GM12878 (cell line): ENCODE measurements around the gene C12orf56. TPM values are rescaled to one million over a fixed set of nuclear protein-coding genes. Genes with fewer than 3 reads are reported as not detected.

Experiments
- ATAC-seq: fragments of 200-7000 bp; cut with Tn5 transposase; 3 replicates; pipeline ENCODE4 v1.9.1; 2020; ENCODE audit warnings: mild to moderate bottlenecking, moderate library complexity
- BruUV-seq: library from RNA; stranded (reverse); fragments of 400-500 nt; replicated peaks from 2 replicates; lab custom pipeline; 2021; lab: Mats Ljungman, UMichigan
- CTCF ChIA-PET: fragments of 300-600 bp; sonication (Branson Sonifier 250); formaldehyde crosslinking; extraction: SDS; loops from one replicate; lab custom pipeline; 2021; ENCODE audit warnings: inconsistent platforms; lab: Yijun Ruan, JAX
- POLR2A ChIA-PET: fragments of 350-600 bp; formaldehyde crosslinking; extraction: SDS; loops from one replicate; lab custom pipeline; 2021; ENCODE audit warnings: inconsistent platforms; lab: Charles Lee
- RAD21 ChIA-PET: fragments of 300-600 bp; sonication (Branson Sonifier 250); formaldehyde crosslinking; loops from one replicate; lab custom pipeline; 2023; ENCODE audit warnings: antibody characterized with exemption; ENCODE audit not compliant: unreplicated experiment; lab: Charles Lee
- SMC1A ChIA-PET: fragments of 300-600 bp; sonication (Branson Sonifier 250); formaldehyde crosslinking; loops from one replicate; lab custom pipeline; 2023; ENCODE audit not compliant: unreplicated experiment, uncharacterized antibody; lab: Charles Lee
- DNase-seq: peaks from one replicate; pipeline ENCODE4 v3.0.0-alpha.2; 2011; ENCODE audit warnings: low read depth, low spot score
- FAIRE-seq: peaks from 3 replicates; lab custom pipeline; 2011; peaks lifted over from hg19 to GRCh38; lab: Jason Lieb, UNC
- H2AFZ ChIP-seq: 2 replicates; pipeline ENCODE4 v1.6.0; 2011; ENCODE audit warnings: low read depth, low read length, control low read depth; ENCODE audit not compliant: control insufficient read depth
- H3K27ac ChIP-seq: 2 replicates; pipeline ENCODE4 v1.5.1; 2011; ENCODE audit warnings: control low read depth; ENCODE audit not compliant: control insufficient read depth, insufficient read depth
- H3K27me3 ChIP-seq, 2 experiments: replicated peaks in 1 of 2; 2 replicates each; pipeline versions ENCODE4 v1.6.0 to v1.6.1; 2011; ENCODE audit warnings: low read length in 1 of 2; ENCODE audit not compliant: control insufficient read depth in 2 of 2, insufficient read depth in 2 of 2
- H3K36me3 ChIP-seq, 2 experiments: 2 replicates each; pipeline ENCODE4 v1.5.1; 2011; ENCODE audit warnings: low read length in 1 of 2; ENCODE audit not compliant: control insufficient read depth in 2 of 2, insufficient read depth in 2 of 2
- H3K4me1 ChIP-seq: 2 replicates; pipeline ENCODE4 v1.6.1; 2011; ENCODE audit warnings: mild to moderate bottlenecking, low read length, moderate library complexity, mixed read lengths; ENCODE audit not compliant: control insufficient read depth, insufficient read depth
- H3K4me2 ChIP-seq: 2 replicates; pipeline ENCODE4 v1.6.0; 2011; ENCODE audit warnings: control low read depth; ENCODE audit not compliant: control insufficient read depth, insufficient read depth
- H3K4me3 ChIP-seq: fragments of 200-600 bp; sonication (generic); 2 replicates; pipeline ENCODE4 v1.5.1; 2016
- H3K79me2 ChIP-seq: 2 replicates; pipeline ENCODE4 v1.6.0; 2011; ENCODE audit warnings: low read length; ENCODE audit not compliant: control insufficient read depth, insufficient read depth
- H3K9ac ChIP-seq: 2 replicates; pipeline ENCODE4 v1.8.0; 2011; ENCODE audit warnings: low read length, control low read depth, mixed read lengths; ENCODE audit not compliant: control insufficient read depth, insufficient read depth
- H3K9me3 ChIP-seq: replicated peaks from 3 replicates; pipeline ENCODE4 v1.5.1; 2011; ENCODE audit warnings: mild to moderate bottlenecking, low read length; ENCODE audit not compliant: control insufficient read depth, insufficient read depth
- H4K20me1 ChIP-seq: 2 replicates; pipeline ENCODE4 v1.6.0; 2011; ENCODE audit not compliant: control insufficient read depth, insufficient read depth
- CHD4 ChIP-seq: fragments of 200-600 bp; sonication (generic); IDR thresholded peaks from 2 replicates; pipeline ENCODE4 v1.6.1; 2016; ENCODE audit warnings: mild to moderate bottlenecking
- CREM ChIP-seq: IDR thresholded peaks from 2 replicates; pipeline ENCODE4 v1.6.1; 2014; ENCODE audit warnings: antibody characterized with exemption, low read depth
- ESRRA ChIP-seq: IDR thresholded peaks from 2 replicates; pipeline ENCODE4 v1.6.1; 2012; ENCODE audit warnings: mild to moderate bottlenecking, low read length, improper control_type of control experiment
- MTA3 ChIP-seq: IDR thresholded peaks from 2 replicates; pipeline ENCODE4 v1.6.1; 2012; ENCODE audit warnings: low read length, inconsistent platforms, borderline replicate concordance
- POLR2AphosphoS5 ChIP-seq: IDR thresholded peaks from 2 replicates; pipeline ENCODE4 v1.6.1; 2011; ENCODE audit warnings: mild to moderate bottlenecking, low read length, inconsistent platforms
- YY1 ChIP-seq: IDR thresholded peaks from 2 replicates; pipeline ENCODE4 v1.6.1; 2011; ENCODE audit warnings: low read depth, mild to moderate bottlenecking, low read length
- WGBS: methylation state at CpG from one replicate; pipeline ENCODE4 v1.1.6; 2016; ENCODE audit warnings: low lambda C conversion rate; ENCODE audit not compliant: insufficient replicate concordance, insufficient coverage; ENCODE audit errors: missing lambda C conversion rate; 5-methylcytosine and 5-hydroxymethylcytosine counted together
- in situ Hi-C: fragments of 300-500 bp; cut with MboI; formaldehyde crosslinking; loops from 9 replicates; pipeline ENCODE4 v1.14.3; 2018; ENCODE audit warnings: mixed read lengths
- intact Hi-C: fragments of 100-400 bp; cut with micrococcal nuclease; formaldehyde crosslinking; loops from one replicate; pipeline ENCODE4 v1.14.2; 2022; ENCODE audit not compliant: unreplicated experiment
- polyA plus RNA-seq, 11 experiments: library from polyadenylated mRNA; depleted of rRNA in 4 of 11; unstranded in 6 of 11; stranded (reverse) in 5 of 11; fragments of >200 nt; fragmentation: Nextera tagmentation in 4 of 11; fragmentation: Illumina TruSeq in 1 of 11; extraction: Ambion mirVana in 4 of 11; extraction: Trizol in 1 of 11; gene quantifications; 1 replicate in 1 of 11; 2 replicates in 10 of 11; pipeline versions ENCODE4 v1.2.1 to v1.2.3, GENCODE V29; 2011 to 2016; ENCODE audit warnings: inconsistent platforms in 2 of 11, missing spikeins in 2 of 11, low read depth in 1 of 11
- total RNA-seq, 4 experiments: library from RNA; depleted of rRNA in 3 of 4; stranded (reverse); fragments of >200 nt in 3 of 4; fragmentation: Illumina TruSeq in 1 of 4; extraction: Trizol in 1 of 4; gene quantifications; 2 replicates each; pipeline versions ENCODE4 v1.2.1 to v1.2.3, GENCODE V29; 2013 to 2021
- TF ChIP-seq, protein P1 (sequence below): IDR thresholded peaks from 2 replicates; pipeline ENCODE4 v1.6.1; 2012; ENCODE audit warnings: improper control_type of control experiment, low read depth, low read length; ENCODE audit not compliant: insufficient replicate concordance
- TF ChIP-seq, protein P2 (sequence below): IDR thresholded peaks from 2 replicates; pipeline ENCODE4 v1.6.1; 2011; ENCODE audit warnings: low read depth, low read length, improper control_type of control experiment, borderline replicate concordance
- TF ChIP-seq, protein P3 (sequence below): fragments of 450-650 bp; IDR thresholded peaks from 2 replicates; pipeline ENCODE4 v1.6.1; 2016; ENCODE audit warnings: mild to moderate bottlenecking

C12orf56 gene
- total and polyA plus RNA-seq, 10 of the 15 experiments (the other 5 are each of a cell fraction or from before 2014, with no cell fraction given): not detected

DNA sequence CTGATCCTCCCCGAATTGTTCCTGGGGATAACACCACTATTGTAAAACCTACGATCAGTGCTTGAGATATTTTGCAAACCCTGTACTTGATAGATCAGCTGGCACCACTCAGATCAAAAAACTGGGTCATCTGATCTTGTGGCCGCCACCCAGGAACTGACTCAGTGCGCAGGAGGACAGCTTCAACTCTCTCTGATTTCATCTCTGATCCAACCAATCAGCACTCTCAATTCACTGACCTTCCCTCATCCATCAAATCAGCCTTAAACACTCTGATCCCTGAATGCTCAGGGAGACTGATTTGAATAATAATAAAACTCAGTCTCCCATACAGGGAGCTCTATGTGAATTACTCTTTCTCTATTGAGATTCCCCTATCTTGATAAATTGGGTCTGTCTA lies 9.5 kb upstream of the C12orf56 start:
- BruUV-seq: no TSS peak
- RAD21 ChIA-PET: no interaction called here
- Histone ChIP-seq H3K27me3 (no peaks in the 10 kb centered on the region), H3K9me3 (no peaks in the 10 kb centered on the region), H3K79me2 (peaks cover 7% of the 10 kb centered on the region), H2AFZ (no peak overlapping the region), H3K36me3 (no peaks in the 10 kb centered on the region), H4K20me1 (no peaks in the 10 kb centered on the region), H3K4me3 (no peak overlapping the region), H3K27ac (no peak overlapping the region), H3K4me1 (no peaks in the 10 kb centered on the region), H3K4me2 (no peak overlapping the region), H3K9ac (no peak overlapping the region)
- intact Hi-C loops: loop anchor here (5.0 to 10.0 kb wide), 2 partner anchors 178 to 1765 kb away; partner anchors contain the start of genes KICS2 and TMBIM4
- no peak for FAIRE-seq
- CTCF ChIA-PET: interaction anchor here (1.6 kb wide), 1 partner anchor 11 kb away, joined by 3 read pairs; no protein-coding TSS in a partner anchor
- WGBS: 34% methylated on average over 4 of the region's 4 CpGs
- in situ Hi-C loops: no loop called here
- ATAC-seq: no peak
- DNase-seq: no peak
- POLR2A ChIA-PET: no interaction called here
- SMC1A ChIA-PET: no interaction called here
- TF ChIP-seq MTA3 (no peak), CHD4 (no peak), YY1 (no peak), CREM (no peak), POLR2AphosphoS5 (no peak), ESRRA (no peak)
- TF ChIP-seq, protein P1, sequence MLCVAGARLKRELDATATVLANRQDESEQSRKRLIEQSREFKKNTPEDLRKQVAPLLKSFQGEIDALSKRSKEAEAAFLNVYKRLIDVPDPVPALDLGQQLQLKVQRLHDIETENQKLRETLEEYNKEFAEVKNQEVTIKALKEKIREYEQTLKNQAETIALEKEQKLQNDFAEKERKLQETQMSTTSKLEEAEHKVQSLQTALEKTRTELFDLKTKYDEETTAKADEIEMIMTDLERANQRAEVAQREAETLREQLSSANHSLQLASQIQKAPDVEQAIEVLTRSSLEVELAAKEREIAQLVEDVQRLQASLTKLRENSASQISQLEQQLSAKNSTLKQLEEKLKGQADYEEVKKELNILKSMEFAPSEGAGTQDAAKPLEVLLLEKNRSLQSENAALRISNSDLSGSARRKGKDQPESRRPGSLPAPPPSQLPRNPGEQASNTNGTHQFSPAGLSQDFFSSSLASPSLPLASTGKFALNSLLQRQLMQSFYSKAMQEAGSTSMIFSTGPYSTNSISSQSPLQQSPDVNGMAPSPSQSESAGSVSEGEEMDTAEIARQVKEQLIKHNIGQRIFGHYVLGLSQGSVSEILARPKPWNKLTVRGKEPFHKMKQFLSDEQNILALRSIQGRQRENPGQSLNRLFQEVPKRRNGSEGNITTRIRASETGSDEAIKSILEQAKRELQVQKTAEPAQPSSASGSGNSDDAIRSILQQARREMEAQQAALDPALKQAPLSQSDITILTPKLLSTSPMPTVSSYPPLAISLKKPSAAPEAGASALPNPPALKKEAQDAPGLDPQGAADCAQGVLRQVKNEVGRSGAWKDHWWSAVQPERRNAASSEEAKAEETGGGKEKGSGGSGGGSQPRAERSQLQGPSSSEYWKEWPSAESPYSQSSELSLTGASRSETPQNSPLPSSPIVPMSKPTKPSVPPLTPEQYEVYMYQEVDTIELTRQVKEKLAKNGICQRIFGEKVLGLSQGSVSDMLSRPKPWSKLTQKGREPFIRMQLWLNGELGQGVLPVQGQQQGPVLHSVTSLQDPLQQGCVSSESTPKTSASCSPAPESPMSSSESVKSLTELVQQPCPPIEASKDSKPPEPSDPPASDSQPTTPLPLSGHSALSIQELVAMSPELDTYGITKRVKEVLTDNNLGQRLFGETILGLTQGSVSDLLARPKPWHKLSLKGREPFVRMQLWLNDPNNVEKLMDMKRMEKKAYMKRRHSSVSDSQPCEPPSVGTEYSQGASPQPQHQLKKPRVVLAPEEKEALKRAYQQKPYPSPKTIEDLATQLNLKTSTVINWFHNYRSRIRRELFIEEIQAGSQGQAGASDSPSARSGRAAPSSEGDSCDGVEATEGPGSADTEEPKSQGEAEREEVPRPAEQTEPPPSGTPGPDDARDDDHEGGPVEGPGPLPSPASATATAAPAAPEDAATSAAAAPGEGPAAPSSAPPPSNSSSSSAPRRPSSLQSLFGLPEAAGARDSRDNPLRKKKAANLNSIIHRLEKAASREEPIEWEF: no peak
- TF ChIP-seq, protein P2, sequence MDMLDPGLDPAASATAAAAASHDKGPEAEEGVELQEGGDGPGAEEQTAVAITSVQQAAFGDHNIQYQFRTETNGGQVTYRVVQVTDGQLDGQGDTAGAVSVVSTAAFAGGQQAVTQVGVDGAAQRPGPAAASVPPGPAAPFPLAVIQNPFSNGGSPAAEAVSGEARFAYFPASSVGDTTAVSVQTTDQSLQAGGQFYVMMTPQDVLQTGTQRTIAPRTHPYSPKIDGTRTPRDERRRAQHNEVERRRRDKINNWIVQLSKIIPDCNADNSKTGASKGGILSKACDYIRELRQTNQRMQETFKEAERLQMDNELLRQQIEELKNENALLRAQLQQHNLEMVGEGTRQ: no peak
- TF ChIP-seq, protein P3, sequence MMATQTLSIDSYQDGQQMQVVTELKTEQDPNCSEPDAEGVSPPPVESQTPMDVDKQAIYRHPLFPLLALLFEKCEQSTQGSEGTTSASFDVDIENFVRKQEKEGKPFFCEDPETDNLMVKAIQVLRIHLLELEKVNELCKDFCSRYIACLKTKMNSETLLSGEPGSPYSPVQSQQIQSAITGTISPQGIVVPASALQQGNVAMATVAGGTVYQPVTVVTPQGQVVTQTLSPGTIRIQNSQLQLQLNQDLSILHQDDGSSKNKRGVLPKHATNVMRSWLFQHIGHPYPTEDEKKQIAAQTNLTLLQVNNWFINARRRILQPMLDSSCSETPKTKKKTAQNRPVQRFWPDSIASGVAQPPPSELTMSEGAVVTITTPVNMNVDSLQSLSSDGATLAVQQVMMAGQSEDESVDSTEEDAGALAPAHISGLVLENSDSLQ: no peak
